ENCODE results near the gene FBXO31. TPM values are rescaled to one million over a fixed set of nuclear protein-coding genes. Genes with fewer than 3 reads are reported as not detected.

The FBXO31 gene
- polyA plus RNA-seq, 1 donor from 2014 or later = 20.6 TPM

GRCh38 chr16:87421003-87421912, 37.7 kb upstream of the FBXO31 start:
- Histone ChIP-seq H4K20me1 (ENCODE audit: insufficient read depth) (no peaks in the 10 kb centered on the region), H3K4me3 (ENCODE audit: low read length) (no peak overlapping the region), H3K9me3 (ENCODE audit: low read length) (no peaks in the 10 kb centered on the region), H3K4me2 (ENCODE audit: low read length) (no peak overlapping the region), H3K36me3 (ENCODE audit: insufficient read depth, low read length) (no peaks in the 10 kb centered on the region), H3K27me3 (ENCODE audit: insufficient read depth, low read depth, low read length) (no peaks in the 10 kb centered on the region), H3K9me2 (ENCODE audit: insufficient read depth, low read length) (no peaks in the 10 kb centered on the region), H3F3A (ENCODE audit: insufficient read depth, low read length, poor library complexity, severe bottlenecking) (no peaks in the 10 kb centered on the region), H3K27ac (ENCODE audit: low read length) (no peak overlapping the region), H3K9ac (ENCODE audit: low read length) (no peak overlapping the region), H2AFZ (ENCODE audit: low read depth, low read length) (no peak overlapping the region), H3K79me2 (replicated peaks; ENCODE audit: insufficient read depth, low read length) (no peaks in the 10 kb centered on the region)
- TF ChIP-seq CTCF (IDR thresholded peaks at IDR 0.05; ENCODE audit: poor library complexity, severe bottlenecking) (no peak), EZH2 (IDR thresholded peaks at IDR 0.05; ENCODE audit: borderline replicate concordance, insufficient read depth, low read length, poor library complexity, severe bottlenecking) (no peak), POLR2AphosphoS5 (IDR thresholded peaks at IDR 0.05) (no peak)

GRCh38 chr16:87420026-87421002, 36.7 kb upstream of the FBXO31 start:
- Histone ChIP-seq H3K9ac (ENCODE audit: low read length) (no peak overlapping the region), H2AFZ (ENCODE audit: low read depth, low read length) (no peak overlapping the region), H3K36me3 (ENCODE audit: insufficient read depth, low read length) (no peaks in the 10 kb centered on the region), H4K20me1 (ENCODE audit: insufficient read depth) (no peaks in the 10 kb centered on the region), H3K9me3 (ENCODE audit: low read length) (no peaks in the 10 kb centered on the region), H3K9me2 (ENCODE audit: insufficient read depth, low read length) (no peaks in the 10 kb centered on the region), H3K4me3 (ENCODE audit: low read length) (no peak overlapping the region), H3K27me3 (ENCODE audit: insufficient read depth, low read depth, low read length) (no peaks in the 10 kb centered on the region), H3K27ac (ENCODE audit: low read length) (no peak overlapping the region), H3K79me2 (replicated peaks; ENCODE audit: insufficient read depth, low read length) (no peaks in the 10 kb centered on the region), H3K4me2 (ENCODE audit: low read length) (no peak overlapping the region), H3F3A (ENCODE audit: insufficient read depth, low read length, poor library complexity, severe bottlenecking) (no peaks in the 10 kb centered on the region)
- no peak for TF ChIP-seq TAF1 (IDR thresholded peaks at IDR 0.05; ENCODE audit: low read depth)
- TF ChIP-seq CTCF (IDR thresholded peaks at IDR 0.05; ENCODE audit: poor library complexity, severe bottlenecking) = no peak
- TF ChIP-seq MXI1 (conservative IDR thresholded peaks at IDR 0.05; ENCODE audit: poor library complexity, severe bottlenecking) = no peak
- TF ChIP-seq POLR2AphosphoS5 (IDR thresholded peaks at IDR 0.05) = no peak

GRCh38 chr16:87418644-87419043, 35.1 kb upstream of the FBXO31 start:
- H3K9me3 ChIP-seq (ENCODE audit: low read length) = no peaks in the 10 kb centered on the region
- H3K9me2 ChIP-seq (ENCODE audit: insufficient read depth, low read length) = no peaks in the 10 kb centered on the region
- H3K4me2 ChIP-seq (ENCODE audit: low read length) = no peak overlapping the region
- no peaks in the 10 kb centered on the region for H4K20me1 ChIP-seq (ENCODE audit: insufficient read depth)
- H3K27me3 ChIP-seq (ENCODE audit: insufficient read depth, low read depth, low read length) = no peaks in the 10 kb centered on the region
- H3K27ac ChIP-seq (ENCODE audit: low read length) = no peak overlapping the region
- no peaks in the 10 kb centered on the region for H3K79me2 ChIP-seq (replicated peaks; ENCODE audit: insufficient read depth, low read length)
- H2AFZ ChIP-seq (ENCODE audit: low read depth, low read length) = no peak overlapping the region
- H3K4me3 ChIP-seq (ENCODE audit: low read length) = no peak overlapping the region
- H3F3A ChIP-seq (ENCODE audit: insufficient read depth, low read length, poor library complexity, severe bottlenecking) = no peaks in the 10 kb centered on the region
- H3K36me3 ChIP-seq (ENCODE audit: insufficient read depth, low read length) = no peaks in the 10 kb centered on the region
- H3K9ac ChIP-seq (ENCODE audit: low read length) = no peak overlapping the region
- no peak for TF ChIP-seq CTCF (IDR thresholded peaks at IDR 0.05; ENCODE audit: poor library complexity, severe bottlenecking)
- no peak for TF ChIP-seq POLR2AphosphoS5 (IDR thresholded peaks at IDR 0.05)
- TF ChIP-seq MXI1 (conservative IDR thresholded peaks at IDR 0.05; ENCODE audit: poor library complexity, severe bottlenecking) = no peak
- no peak for TF ChIP-seq EP300 (conservative IDR thresholded peaks at IDR 0.05; ENCODE audit: poor library complexity, severe bottlenecking)
- no peak for TF ChIP-seq EZH2 (IDR thresholded peaks at IDR 0.05; ENCODE audit: borderline replicate concordance, insufficient read depth, low read length, poor library complexity, severe bottlenecking)
- TF ChIP-seq SMC3 (conservative IDR thresholded peaks at IDR 0.05; ENCODE audit: poor library complexity) = no peak
- TF ChIP-seq REST (IDR thresholded peaks at IDR 0.05; ENCODE audit: borderline replicate concordance) = no peak
